ENCODE data around the gene POTEH.
"Not testable (repeated sequence)": the region's sequence is repeated elsewhere in the genome, so short reads cannot be mapped to it uniquely, and the experiment has no call there.

POTEH gene
- total RNA-seq: 0 to 0.12 (median 0) reads per million in 9 experiments

DNA sequence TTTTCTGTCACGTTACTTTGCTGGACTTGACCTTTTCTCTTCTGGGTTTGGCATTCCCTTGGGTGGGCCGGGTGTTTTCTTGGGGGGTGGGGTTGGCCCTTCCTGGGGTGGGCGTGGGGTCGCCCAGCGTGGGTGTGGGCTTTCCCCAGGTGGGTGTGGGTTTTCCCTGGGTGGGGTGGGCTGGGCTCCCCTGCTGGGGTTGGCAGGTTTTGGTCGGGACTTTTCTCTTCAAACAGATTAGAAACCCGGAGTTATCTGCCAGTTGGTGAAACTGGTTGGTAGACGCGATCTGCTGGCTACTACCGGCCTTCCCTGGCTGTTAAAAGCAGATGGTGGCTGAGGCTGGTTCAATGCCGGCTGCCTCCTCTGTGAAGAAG lies at the start of gene POTEH:
Gene POTEH (plus strand): TSS at position 278 of the 377 bp plus-strand sequence. CDS start 52 bp downstream, at position 330.
- H3K36me3 Mint-ChIP-seq (ENCODE audit: insufficient read depth); H3K27ac Mint-ChIP-seq; DNase-seq; H3K9me3 Mint-ChIP-seq; ATAC-seq (replicated peaks); H3K4me1 Mint-ChIP-seq (ENCODE audit: low read depth in 2 of 2); H3K4me3 Mint-ChIP-seq; H3K27me3 Mint-ChIP-seq: not testable (repeated sequence)

DNA sequence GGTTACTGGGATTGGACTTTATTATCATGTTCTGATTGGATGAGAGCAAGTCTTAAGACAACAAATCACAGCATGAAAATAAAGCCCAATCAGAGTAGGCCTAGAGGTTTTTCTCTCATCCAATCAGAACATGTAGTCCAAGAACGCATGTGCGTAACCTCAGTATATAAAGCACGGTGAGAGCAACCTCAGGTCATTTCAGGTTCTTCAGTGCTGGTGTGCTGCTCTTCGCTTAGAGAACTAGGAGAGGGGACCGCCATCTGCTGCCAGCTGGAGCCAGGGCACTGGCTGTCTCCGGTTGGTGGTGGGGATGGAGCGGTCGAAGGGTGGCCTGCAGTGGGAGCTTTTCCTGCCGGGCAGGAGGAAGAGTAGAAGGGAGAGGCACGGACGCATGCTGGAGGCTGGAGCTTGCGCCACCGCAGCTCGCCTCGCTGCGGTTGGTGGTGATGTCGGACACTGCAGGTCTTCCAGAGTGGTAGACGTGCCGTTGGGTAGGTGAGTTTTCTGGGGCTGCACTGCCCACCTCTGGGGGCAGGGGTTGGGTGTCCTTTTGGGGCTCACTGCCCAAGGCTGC lies 47.5 kb upstream of the POTEH start:
- not testable (repeated sequence) for H3K27ac Mint-ChIP-seq; ATAC-seq (replicated peaks)

DNA sequence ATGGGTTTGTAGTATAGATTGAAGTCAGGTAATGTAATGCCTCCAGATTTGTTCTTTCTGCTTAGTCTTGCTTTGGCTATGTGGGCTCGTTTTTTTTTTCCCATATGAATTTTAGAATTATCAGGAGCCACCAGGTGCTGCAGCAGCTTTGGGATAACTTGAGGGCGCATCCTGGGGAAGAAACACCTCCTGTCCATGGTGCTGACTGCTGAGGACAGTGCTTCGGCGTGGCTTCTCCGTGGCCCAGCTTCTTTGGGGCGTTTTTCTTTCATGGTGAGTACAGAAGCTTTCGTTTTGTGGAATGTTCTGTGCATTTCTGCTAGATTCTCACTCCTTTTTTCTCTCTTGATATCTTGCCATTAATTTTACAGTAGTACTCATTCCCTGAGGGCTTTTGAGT lies 37.9 kb upstream of the POTEH start:
- H3K27me3 Mint-ChIP-seq; H3K4me1 Mint-ChIP-seq (ENCODE audit: low read depth in 2 of 2); H3K27ac Mint-ChIP-seq; ATAC-seq (replicated peaks); H3K36me3 Mint-ChIP-seq (ENCODE audit: insufficient read depth); DNase-seq; H3K9me3 Mint-ChIP-seq; H3K4me3 Mint-ChIP-seq: not testable (repeated sequence)

More for the DNA sequence above, 47.5 kb upstream of the POTEH start:
- not testable (repeated sequence) for DNase-seq; H3K4me1 Mint-ChIP-seq (ENCODE audit: low read depth in 2 of 2); H3K9me3 Mint-ChIP-seq; H3K4me3 Mint-ChIP-seq; H3K27me3 Mint-ChIP-seq; H3K36me3 Mint-ChIP-seq (ENCODE audit: insufficient read depth)

DNA sequence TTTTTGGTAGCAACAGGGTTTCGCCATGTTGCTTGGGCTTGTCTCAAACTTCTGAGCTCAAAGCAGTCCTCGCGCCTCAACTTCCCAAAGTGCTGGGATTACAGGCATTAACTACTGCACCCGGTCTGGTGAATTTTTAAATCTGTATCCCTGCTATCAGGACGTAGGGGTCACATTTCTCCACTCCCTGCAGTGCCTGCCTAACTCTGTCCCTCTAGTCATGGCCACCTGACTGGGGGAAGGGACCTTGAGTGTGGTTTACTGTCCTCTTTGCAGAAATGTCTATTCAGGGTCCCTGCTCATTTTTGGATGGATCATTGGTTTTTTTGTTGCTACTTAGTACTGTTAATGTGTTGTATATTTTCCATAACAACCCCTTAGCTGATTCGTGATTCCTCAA lies 37.1 kb upstream of the POTEH start:
- not testable (repeated sequence) for H3K9me3 Mint-ChIP-seq; DNase-seq; H3K4me3 Mint-ChIP-seq; H3K27me3 Mint-ChIP-seq; H3K36me3 Mint-ChIP-seq (ENCODE audit: insufficient read depth); H3K27ac Mint-ChIP-seq; H3K4me1 Mint-ChIP-seq (ENCODE audit: low read depth in 2 of 2); ATAC-seq (replicated peaks)

DNA sequence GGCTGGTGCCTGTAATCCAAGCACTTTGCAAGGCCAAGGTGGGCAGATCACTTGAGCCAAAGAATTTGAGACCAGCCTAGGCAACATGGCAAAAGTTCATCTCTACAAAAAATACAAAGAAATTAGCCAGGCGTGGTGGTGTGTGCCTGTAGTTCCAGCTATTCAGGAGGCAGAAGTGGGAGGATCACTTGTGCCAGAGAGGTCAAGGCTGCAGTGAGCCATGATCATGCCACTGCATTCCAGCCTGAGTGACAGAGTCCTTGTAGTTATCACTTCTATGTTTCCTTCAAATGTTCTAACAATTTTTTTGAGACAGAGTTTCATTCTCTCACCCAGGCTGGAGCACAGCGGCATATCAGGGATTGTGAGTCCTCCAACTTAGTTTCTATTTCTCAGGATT lies 36.6 kb upstream of the POTEH start:
- not testable (repeated sequence) for H3K4me3 Mint-ChIP-seq; H3K36me3 Mint-ChIP-seq (ENCODE audit: insufficient read depth); ATAC-seq (replicated peaks); H3K27ac Mint-ChIP-seq; DNase-seq; H3K4me1 Mint-ChIP-seq (ENCODE audit: low read depth in 2 of 2); H3K27me3 Mint-ChIP-seq; H3K9me3 Mint-ChIP-seq

DNA sequence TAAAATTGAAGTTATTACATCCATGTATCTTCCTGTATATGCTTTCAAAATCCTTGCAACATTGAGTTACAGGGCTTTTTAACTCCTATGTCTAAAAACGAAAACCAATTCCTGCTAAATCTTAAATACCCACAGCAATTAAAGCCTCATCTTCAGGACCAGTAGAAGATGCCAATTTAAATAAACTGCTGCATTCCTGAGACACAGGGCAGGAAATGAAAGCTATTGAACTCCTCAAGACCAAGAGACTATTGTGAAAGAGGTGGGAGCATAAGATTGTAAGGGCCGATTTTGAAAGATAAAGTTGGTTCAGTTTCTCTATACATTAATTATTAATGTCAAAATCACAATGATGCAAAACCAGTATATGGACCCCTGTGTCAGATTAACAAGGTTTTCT lies 28.7 kb upstream of the POTEH start:
- not testable (repeated sequence) for H3K4me3 Mint-ChIP-seq; H3K9me3 Mint-ChIP-seq; DNase-seq; H3K27me3 Mint-ChIP-seq; H3K27ac Mint-ChIP-seq; H3K36me3 Mint-ChIP-seq (ENCODE audit: insufficient read depth); ATAC-seq (replicated peaks); H3K4me1 Mint-ChIP-seq (ENCODE audit: low read depth in 2 of 2)

DNA sequence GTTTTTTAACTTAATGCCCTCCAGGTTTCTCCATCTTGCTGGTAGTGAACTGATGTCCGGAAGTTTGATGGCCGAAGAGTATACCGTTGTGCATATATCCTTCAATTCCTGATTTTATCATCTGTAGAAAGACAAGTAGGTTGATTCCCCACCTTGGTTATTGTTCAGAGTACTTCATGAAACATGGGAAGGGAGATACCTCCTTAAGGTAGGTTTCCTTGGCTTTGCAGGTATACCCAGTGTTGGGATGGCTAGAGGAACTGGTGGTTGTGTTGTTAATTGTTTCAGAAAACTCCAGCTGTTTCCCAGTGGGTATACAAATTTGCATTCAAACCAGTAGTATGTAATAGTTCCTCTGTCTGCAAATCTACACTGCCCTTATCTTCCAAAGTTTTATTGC lies 25.1 kb upstream of the POTEH start:
- not testable (repeated sequence) for H3K27me3 Mint-ChIP-seq; H3K4me3 Mint-ChIP-seq; H3K9me3 Mint-ChIP-seq; H3K27ac Mint-ChIP-seq; DNase-seq; ATAC-seq (replicated peaks); H3K4me1 Mint-ChIP-seq (ENCODE audit: low read depth in 2 of 2); H3K36me3 Mint-ChIP-seq (ENCODE audit: insufficient read depth)

DNA sequence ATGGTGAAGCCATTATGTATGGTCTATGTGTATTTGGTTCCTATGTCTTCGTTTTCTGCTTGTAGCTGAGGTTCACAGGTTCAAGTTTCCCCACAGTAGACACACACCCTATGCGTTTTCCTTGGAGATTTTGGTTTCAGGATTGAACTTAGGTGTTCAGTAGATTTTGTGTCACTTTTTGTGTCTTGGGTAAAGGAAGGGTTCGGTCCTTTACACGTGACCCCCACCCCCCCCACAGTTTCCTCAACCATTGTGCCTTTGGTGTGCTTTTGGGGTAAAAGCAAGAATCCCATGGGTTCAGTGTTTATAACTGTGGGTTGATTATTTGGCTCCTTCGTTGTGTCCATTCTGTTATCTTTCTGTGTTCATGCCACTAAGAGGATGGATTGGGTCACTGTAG lies 24.3 kb upstream of the POTEH start:
- H3K9me3 Mint-ChIP-seq; H3K27ac Mint-ChIP-seq; H3K27me3 Mint-ChIP-seq; DNase-seq; H3K4me3 Mint-ChIP-seq; H3K36me3 Mint-ChIP-seq (ENCODE audit: insufficient read depth); H3K4me1 Mint-ChIP-seq (ENCODE audit: low read depth in 2 of 2); ATAC-seq (replicated peaks): not testable (repeated sequence)

DNA sequence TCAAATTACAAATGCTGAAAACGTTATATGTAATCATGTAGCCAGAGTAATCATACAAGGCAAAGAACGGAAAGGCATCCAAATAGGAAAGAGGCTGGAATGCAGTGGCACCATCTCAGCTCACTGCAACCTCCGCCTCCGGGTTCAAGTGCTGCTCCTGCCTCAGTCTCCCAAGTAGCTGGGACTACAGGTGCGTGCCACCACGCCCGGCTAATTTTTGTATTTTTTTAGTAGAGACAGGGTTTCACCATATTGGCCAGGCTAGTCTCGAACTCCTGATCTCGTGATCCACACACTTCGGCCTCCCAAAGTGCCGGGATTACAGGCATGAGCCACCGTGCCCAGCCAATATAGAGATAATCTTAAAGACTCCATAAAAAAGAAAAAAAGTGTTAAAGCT lies 20.4 kb upstream of the POTEH start:
- DNase-seq; H3K27me3 Mint-ChIP-seq; ATAC-seq (replicated peaks); H3K4me3 Mint-ChIP-seq; H3K27ac Mint-ChIP-seq; H3K9me3 Mint-ChIP-seq; H3K36me3 Mint-ChIP-seq (ENCODE audit: insufficient read depth); H3K4me1 Mint-ChIP-seq (ENCODE audit: low read depth in 2 of 2): not testable (repeated sequence)

DNA sequence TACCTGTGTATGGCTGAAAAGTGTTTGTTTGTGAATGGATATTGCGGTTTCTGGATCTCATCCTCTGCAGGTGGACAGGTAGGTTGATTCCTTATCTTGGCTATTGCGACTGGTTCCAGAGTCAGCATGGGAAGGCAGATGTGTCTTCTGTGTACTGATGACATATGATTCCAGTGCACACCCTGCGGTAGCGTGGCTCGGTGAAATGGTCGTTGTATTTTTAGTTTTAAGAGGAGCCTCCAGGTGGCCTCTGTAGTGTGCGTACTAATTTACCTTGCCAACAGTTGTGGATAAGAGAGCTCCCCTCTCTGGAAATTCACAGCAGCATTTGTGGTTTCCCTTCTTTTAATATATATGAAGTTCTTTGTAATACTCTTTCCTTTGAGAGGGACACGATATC lies 10.1 kb upstream of the POTEH start:
- H3K4me1 Mint-ChIP-seq (ENCODE audit: low read depth in 2 of 2); ATAC-seq (replicated peaks); H3K4me3 Mint-ChIP-seq; DNase-seq; H3K36me3 Mint-ChIP-seq (ENCODE audit: insufficient read depth); H3K9me3 Mint-ChIP-seq; H3K27ac Mint-ChIP-seq; H3K27me3 Mint-ChIP-seq: not testable (repeated sequence)

DNA sequence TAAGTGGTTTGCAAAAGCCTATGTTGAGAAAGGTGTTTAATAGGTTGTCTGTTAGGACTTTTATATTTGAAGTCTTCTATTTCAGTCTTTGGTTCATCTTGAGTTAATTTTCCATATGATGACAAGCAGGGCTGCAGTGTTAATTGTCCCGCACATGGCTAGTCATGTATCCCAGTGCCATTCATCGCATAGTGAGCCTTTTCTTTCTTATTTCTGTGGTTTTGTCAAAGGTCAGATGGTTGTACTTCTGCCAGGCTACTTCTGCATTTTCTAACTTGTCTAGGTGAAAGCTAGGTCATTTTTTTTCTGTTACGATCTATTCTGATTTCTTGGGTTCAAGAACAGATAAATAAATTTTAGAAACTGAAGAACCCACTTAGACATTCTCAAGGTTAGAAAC lies 5.7 kb upstream of the POTEH start:
- H3K4me3 Mint-ChIP-seq; H3K9me3 Mint-ChIP-seq; ATAC-seq (replicated peaks); DNase-seq; H3K36me3 Mint-ChIP-seq (ENCODE audit: insufficient read depth); H3K27ac Mint-ChIP-seq; H3K4me1 Mint-ChIP-seq (ENCODE audit: low read depth in 2 of 2); H3K27me3 Mint-ChIP-seq: not testable (repeated sequence)

DNA sequence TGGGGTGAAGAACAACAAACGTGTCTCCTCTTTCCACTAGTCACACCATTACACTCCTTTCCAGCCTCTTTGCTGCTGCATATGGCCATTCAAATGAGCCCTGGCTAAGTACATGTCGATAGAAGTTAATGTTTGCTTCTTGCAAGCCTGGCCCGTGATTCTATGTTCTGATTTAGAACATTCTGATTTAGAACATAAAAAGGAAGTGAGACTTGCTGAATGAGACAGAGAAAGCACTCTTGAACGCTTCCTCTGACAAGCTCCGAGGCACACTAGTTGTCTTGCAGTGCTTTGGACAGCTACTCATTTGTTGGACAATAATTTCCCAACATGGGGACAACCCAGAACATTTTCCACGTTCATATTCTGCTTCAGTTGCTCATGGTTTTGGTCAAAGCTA lies 5.1 kb upstream of the POTEH start:
- not testable (repeated sequence) for DNase-seq; ATAC-seq (replicated peaks); H3K27me3 Mint-ChIP-seq; H3K27ac Mint-ChIP-seq; H3K9me3 Mint-ChIP-seq; H3K4me3 Mint-ChIP-seq; H3K4me1 Mint-ChIP-seq (ENCODE audit: low read depth in 2 of 2); H3K36me3 Mint-ChIP-seq (ENCODE audit: insufficient read depth)

DNA sequence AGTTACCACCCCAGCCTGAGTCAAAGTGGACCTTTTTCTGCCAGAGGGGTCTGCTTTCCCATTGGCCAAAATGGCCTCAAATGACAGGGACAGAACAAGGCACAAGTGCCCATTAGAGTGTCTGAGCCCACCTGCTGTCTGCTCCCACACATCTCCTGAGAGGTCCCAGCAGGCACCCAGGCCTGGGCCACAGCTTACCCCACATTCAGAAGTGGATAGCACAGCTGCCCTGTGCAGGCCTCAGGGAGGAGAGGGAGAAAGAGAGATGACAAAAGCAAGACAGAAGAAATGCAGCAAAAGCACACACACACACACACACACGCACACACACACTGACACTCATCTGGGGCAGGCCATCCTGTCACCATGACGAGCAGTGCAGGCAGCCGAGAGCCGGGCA lies 4.2 kb upstream of the POTEH start:
- H3K36me3 Mint-ChIP-seq (ENCODE audit: insufficient read depth); H3K4me1 Mint-ChIP-seq (ENCODE audit: low read depth in 2 of 2); H3K4me3 Mint-ChIP-seq; H3K27me3 Mint-ChIP-seq; H3K9me3 Mint-ChIP-seq; ATAC-seq (replicated peaks); H3K27ac Mint-ChIP-seq; DNase-seq: not testable (repeated sequence)

DNA sequence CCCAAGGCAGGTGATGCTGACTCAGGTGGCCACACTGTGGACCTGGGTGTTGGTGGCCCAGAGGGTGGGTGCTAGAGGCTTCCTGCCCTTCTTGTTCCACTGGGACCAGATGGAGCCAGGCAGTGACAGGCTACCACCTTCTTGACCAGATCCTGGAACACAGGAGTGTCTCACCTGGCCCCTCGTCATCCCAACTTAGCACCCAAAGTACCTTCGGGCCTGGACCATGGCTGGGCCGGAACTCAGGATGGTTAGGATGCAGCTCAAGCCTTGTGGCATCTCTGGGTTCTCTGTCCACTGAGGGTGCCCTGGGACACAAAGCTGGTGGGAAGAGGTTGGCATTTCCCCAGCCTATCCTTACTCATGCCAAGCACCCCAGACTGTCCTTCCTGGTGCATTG lies 2.7 kb upstream of the POTEH start:
- not testable (repeated sequence) for H3K9me3 Mint-ChIP-seq; DNase-seq; H3K4me3 Mint-ChIP-seq; H3K27me3 Mint-ChIP-seq; H3K27ac Mint-ChIP-seq; ATAC-seq (replicated peaks); H3K36me3 Mint-ChIP-seq (ENCODE audit: insufficient read depth); H3K4me1 Mint-ChIP-seq (ENCODE audit: low read depth in 2 of 2)

DNA sequence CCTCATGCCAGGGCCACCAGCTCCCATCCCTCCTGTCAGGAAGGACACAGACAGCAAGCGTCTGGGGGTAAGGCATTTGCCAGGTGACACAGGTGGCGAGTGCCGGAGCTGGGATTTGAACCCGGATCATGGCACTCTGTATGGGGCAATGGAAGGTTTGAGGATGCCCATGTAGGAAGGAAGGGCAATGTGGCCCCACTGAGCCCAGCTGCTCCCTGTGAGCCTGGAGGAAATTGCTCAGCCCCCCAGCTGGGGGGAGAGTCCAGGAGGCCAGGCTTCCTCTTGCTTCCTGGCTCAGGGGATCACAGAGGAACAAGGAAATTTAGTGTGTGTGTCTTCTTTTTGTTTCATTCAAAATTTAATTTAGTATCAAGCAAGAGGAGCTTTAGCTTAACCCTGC lies 2.1 kb upstream of the POTEH start:
- H3K4me3 Mint-ChIP-seq; H3K36me3 Mint-ChIP-seq (ENCODE audit: insufficient read depth); H3K27me3 Mint-ChIP-seq; H3K4me1 Mint-ChIP-seq (ENCODE audit: low read depth in 2 of 2); H3K27ac Mint-ChIP-seq; ATAC-seq (replicated peaks); H3K9me3 Mint-ChIP-seq; DNase-seq: not testable (repeated sequence)
